Right forelimb (tissue), 1 donor: ENCODE results near the gene CHMP4B.

Experiments used
- DNase-seq: peaks from one replicate; pipeline ENCODE4 v3.0.0-alpha.2; 2018

The CHMP4B gene

GRCh38 chr20:33822423-33822822, 11.3 kb downstream of the CHMP4B start:
- no peak for DNase-seq

- no peak for DNase-seq
Observed at GRCh38 chr20:33822991-33823390, 11.8 kb downstream of the CHMP4B start.

GRCh38 chr20:33824852-33825251, 13.7 kb downstream of the CHMP4B start:
- DNase-seq: no peak

DNA sequence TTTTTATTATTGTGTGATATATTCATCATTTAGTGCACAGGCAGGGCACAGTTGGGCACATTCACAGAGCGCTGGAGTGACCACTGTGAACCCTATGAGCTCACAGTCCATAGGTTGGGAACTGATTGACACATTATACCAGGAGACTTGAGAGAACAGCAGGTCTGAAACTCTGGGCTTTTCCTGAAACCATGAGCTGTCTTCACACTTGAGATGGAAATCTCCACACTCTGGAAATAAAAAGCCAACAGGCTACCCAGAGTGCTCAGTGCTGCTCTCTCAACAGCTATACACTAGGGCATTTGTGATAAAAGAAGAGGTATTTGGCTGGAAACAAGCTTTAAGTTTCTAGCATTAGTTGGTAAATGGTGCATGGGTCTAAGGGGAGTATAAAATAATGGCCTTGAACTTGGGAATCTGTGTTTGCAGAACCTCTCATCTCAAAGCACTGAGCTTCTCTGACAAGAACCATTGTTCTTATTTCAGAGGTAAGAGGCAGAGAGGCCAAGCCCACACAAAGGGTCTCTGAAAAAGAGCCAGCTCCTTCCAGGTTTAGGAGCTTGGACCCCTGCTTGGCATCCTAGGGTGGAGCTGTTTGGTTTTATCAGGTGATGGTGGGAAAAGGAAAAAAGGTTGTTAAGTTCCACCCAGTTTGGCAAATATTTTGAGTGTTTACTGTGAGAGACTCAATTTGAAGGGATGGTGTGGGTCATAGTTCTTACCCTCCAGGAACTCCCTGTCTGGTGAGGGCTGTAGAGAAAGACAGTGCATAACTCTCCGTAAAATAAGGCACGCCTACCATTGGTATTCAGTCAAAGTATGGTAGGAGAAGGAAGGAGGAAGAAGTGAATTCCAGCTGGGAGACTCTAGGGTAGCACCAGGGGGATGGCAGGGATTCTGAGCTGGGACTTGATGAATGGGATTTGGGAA, 14.5 kb downstream of the CHMP4B start:
- DNase-seq: no peak

DNA sequence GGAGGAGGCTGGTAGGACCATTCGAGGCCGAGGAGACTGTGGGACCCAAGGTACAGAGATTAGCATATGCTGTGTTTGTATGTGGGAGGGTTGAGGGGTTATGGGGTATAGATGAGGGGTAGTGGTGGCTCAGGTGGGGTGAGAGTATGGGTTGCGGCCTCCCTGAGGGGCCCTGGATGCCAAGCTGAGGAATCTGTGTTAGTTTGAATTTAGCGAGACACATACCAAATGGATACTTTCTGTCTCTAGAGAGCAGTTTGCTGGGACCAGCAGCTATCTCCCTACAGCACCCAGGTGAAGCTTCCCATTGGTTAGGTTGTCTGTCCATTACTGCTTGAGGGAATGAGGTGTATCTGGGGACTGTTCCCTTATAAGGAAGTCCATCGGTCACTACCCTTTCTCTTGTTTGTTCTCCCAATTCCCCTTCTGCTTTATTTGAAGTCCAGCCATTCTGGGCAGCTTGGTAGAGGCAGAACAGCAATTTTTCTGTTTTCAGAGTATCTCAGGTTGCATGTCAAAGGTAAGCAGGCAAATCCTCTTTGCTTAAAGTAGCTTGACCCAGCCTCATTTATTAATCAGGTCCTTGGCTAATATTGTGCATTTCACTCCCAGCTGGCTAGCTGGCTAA, 15.2 kb downstream of the CHMP4B start:
- DNase-seq: no peak

- no peak for DNase-seq
Observed at GRCh38 chr20:33827109-33827508, 16.0 kb downstream of the CHMP4B start.

- no peak for DNase-seq
Observed at GRCh38 chr20:33827634-33828325, 16.6 kb downstream of the CHMP4B start.

DNA sequence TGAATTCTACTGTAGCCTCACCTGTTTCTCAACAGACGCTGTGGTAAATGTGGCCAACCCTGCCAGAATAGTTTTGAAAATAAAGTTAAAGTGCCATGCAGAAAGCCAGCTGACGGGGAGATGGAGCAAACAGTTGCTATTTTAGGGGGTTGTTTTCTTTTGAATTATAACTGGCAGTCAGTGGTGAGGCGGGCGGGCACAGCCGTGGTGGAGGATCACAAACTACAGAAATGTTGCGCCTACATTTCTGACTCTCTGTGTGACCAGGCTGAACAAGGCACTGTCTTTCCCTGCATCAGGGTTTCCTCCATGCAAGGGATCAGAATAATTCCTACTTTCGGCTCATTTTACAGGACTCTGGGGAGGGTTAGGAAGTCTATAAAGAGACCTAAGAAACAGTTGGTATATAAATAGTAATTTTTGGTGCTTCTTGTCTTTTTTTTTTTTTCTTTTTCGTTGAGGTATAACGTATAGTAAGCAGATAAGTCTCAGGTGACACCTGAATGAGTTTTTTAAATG, 17.2 kb downstream of the CHMP4B start:
- DNase-seq: no peak

GRCh38 chr20:33828967-33829560, 17.9 kb downstream of the CHMP4B start:
- DNase-seq: no peak

GRCh38 chr20:33829636-33830035, 18.5 kb downstream of the CHMP4B start:
- DNase-seq: no peak

DNA sequence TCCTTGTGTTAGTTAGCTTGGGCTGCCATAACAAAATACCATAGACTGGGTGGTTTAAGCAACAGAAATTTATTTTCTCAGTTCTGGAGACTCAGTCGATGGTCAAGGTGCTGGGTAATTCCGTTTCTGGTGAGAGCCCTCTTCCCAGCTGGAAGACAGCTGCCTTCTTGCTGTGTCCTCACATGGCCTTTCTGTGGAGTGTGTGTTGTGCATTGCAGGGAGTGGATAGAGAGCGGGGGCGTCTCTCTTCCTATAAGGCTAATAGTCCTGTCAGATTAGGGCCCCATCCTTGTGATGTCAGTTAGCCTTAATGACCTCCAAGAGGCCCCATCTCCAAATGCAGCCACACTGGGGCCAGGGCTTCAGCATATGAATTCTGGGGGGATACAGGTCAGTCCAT, 19.2 kb downstream of the CHMP4B start:
- no peak for DNase-seq

GRCh38 chr20:33832103-33832804, 21.1 kb downstream of the CHMP4B start:
- DNase-seq: peak; percentile 64

- no peak for DNase-seq
Observed at GRCh38 chr20:33833333-33833732, 22.2 kb downstream of the CHMP4B start.

GRCh38 chr20:33835615-33836172, 24.5 kb downstream of the CHMP4B start:
- no peak for DNase-seq

DNA sequence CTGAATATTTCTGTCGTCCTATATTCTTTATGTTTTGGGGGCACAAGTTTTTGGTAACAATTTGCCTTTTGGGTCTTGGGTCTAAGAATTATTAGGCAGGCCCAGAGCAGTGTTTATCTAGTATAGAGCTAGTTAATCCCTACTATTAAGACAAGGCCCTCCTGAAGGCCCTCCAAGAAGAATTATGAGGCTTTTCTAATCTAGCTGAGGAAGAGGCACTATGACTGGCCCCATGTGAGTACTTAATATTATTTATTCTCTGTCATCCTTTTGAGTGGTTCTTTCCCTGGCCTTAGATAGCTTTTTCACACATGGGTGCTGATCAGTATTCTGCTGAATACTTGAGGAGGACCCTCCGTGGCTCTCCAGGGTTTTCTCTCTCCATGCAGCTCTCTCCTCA, 25.1 kb downstream of the CHMP4B start:
- no peak for DNase-seq

- no peak for DNase-seq
Observed at GRCh38 chr20:33837096-33837830, 26.1 kb downstream of the CHMP4B start.

- no peak for DNase-seq
Observed at GRCh38 chr20:33838035-33838864, 27.1 kb downstream of the CHMP4B start.

DNA sequence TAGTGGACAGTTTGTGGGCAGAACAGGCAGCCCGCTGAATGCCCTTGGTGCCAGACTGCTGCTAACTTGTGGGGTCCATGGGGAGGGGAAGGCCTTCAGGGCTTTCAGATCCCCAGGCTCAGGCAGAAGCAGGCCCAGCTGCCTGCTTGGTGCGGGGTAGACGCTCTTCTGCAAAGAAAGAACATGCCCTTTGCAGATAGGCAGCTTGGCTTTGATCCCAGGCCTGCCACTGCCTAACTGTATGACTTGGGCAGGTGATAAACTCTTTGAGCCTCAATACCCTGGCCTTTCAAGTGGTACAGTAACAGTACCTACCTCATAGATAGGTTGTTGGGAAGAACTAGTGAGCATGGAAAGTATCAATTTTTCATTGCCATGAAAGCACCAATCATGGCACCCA, 28.4 kb downstream of the CHMP4B start:
- no peak for DNase-seq

GRCh38 chr20:33840160-33840559, 29.0 kb downstream of the CHMP4B start:
- no peak for DNase-seq

GRCh38 chr20:33840759-33841435, 29.7 kb downstream of the CHMP4B start:
- DNase-seq: no peak
